Adrenal gland (tissue), 12 donors: ENCODE measurements around the gene FIGNL2. TPM values are rescaled to one million over a fixed set of nuclear protein-coding genes. Genes with fewer than 3 reads are reported as not detected.

Experiments used
- DNase-seq, 7 donors: peaks; one replicate each; pipeline ENCODE4 v3.0.0-alpha.2; 2019 to 2020
- H3K27ac ChIP-seq, 5 donors: fragments of 200-600 bp; sonication (generic) in 4 of 5; 1 replicate in 3 of 5; 2 replicates in 2 of 5; pipeline versions ENCODE4 v1.5.1 to v1.8.0; 2016 to 2020; ENCODE audit warnings: mild to moderate bottlenecking in 1 of 5
- H3K27me3 ChIP-seq: fragments of 200-600 bp; 2 replicates; pipeline ENCODE4 v1.8.0; 2021
- H3K36me3 ChIP-seq, 2 donors: fragments of 200-600 bp; replicated peaks in 1 of 2; 1 replicate in 1 of 2; 2 replicates in 1 of 2; pipeline versions ENCODE4 v1.5.1 to v1.8.0; 2018 to 2022
- H3K4me1 ChIP-seq, 2 donors: fragments of 200-600 bp; replicated peaks in 1 of 2; 1 replicate in 1 of 2; 2 replicates in 1 of 2; pipeline versions ENCODE4 v1.5.1 to v1.8.0; 2018 to 2021
- H3K4me3 ChIP-seq, 4 donors: fragments of 200-600 bp; sonication (generic) in 3 of 4; one replicate each; pipeline ENCODE4 v1.5.1; 2016 to 2018
- H3K9me3 ChIP-seq, 3 donors: fragments of 200-600 bp; sonication (generic) in 1 of 3; replicated peaks in 1 of 3; 1 replicate in 2 of 3; 2 replicates in 1 of 3; pipeline versions ENCODE4 v1.5.1 to v1.8.0; 2016 to 2021
- CTCF ChIP-seq, 6 experiments: fragments of 450-650 bp in 4 of 6; fragments of 200-600 bp in 2 of 6; sonication (generic) in 1 of 6; IDR thresholded peaks; 1 replicate in 5 of 6; 2 replicates in 1 of 6; pipeline versions ENCODE4 v1.5.1 to v1.8.0; 2016 to 2021; ENCODE audit warnings: antibody characterized with exemption in 6 of 6, mild to moderate bottlenecking in 2 of 6, moderate library complexity in 1 of 6
- POLR2A ChIP-seq, 2 donors: fragments of 450-650 bp; IDR thresholded peaks; one replicate each; pipeline ENCODE4 v1.6.1; 2017; ENCODE audit warnings: antibody characterized with exemption in 2 of 2, mild to moderate bottlenecking in 2 of 2, moderate library complexity in 1 of 2
- WGBS, 4 donors: extraction: QIAGEN DNeasy Blood & Tissue Kit in 2 of 4; methylation state at CpG; one replicate each; pipeline versions ENCODE4 v1.1.5 to v1.1.7; 2013 to 2017; 5-methylcytosine and 5-hydroxymethylcytosine counted together
- intact Hi-C, 2 donors: fragments of 100-400 bp; cut with DNase I; formaldehyde crosslinking; loops; one replicate each; pipeline versions ENCODE4 v1.14.1 to v1.15.0; 2022 to 2023
- polyA plus RNA-seq, 3 donors: library from polyadenylated mRNA; stranded (reverse); fragments of 200-250 nt in 2 of 3; fragments of 350-450 nt in 1 of 3; fragmentation: Illumina TruSeq in 1 of 3; extraction: RNeasy Lipid Tissue Mini Kit (QIAGEN cat#74804) in 1 of 3; gene quantifications; one replicate each; pipeline ENCODE4 v1.2.3, GENCODE V29; 2013 to 2014
- total RNA-seq, 9 donors: library from RNA; depleted of rRNA in 4 of 9; stranded (reverse); fragments of >200 nt in 4 of 9; fragments of 120-200 nt in 1 of 9; fragmentation: NEBNext Ultra II Directional in 1 of 9; extraction: Animal tissue kit (Norgen Biotek cat#: 25700) in 1 of 9; gene quantifications; one replicate each; pipeline versions ENCODE4 v1.1.0 to v1.2.4, GENCODE V29; 2013 to 2023
- donor health status: healthy with polysubstance abuse.
- donor health status: Bipolar disorder and iron deficiency.
- donor health status: DM: yes; HTN: yes; CAD: no.
- donor health status: DM: no; HTN: no; CAD: no.
- donor health status: DM: no; HTN: no; CAD: no.
- donor health status: DM: yes; HTN: yes; CAD: no.

The FIGNL2 gene
- total and polyA plus RNA-seq, 12 donors = 0.04 to 0.32 (median 0.25) TPM; not detected in 1

GRCh38 chr12:51863363-51863932 lies 14.9 kb upstream of the FIGNL2 start:
- peaks cover 12% of the 10 kb centered on the region for H3K27me3 ChIP-seq
- DNase-seq = no peak

GRCh38 chr12:51862947-51863346 lies 14.4 kb upstream of the FIGNL2 start:
- WGBS, 4 donors = 81 to 95% (median 85%) methylated on average over 4 of the region's 4 CpGs

More at GRCh38 chr12:51863363-51863932, 14.9 kb upstream of the FIGNL2 start:
- TF ChIP-seq POLR2A (IDR thresholded peaks at IDR 0.05) = no peak
- TF ChIP-seq CTCF (IDR thresholded peaks at IDR 0.05) = no peak
- H3K4me3 ChIP-seq = peak overlapping the region in 1 of 4 donors; percentile 41
- no peaks in the 10 kb centered on the region for H3K9me3 ChIP-seq
- 49 to 55% (median 52%) methylated on average over 6 to 17 of the region's 17 CpGs for WGBS, 4 donors
- no peak overlapping the region for H3K27ac ChIP-seq
- peaks cover 0 to 9% of the 10 kb centered on the region in 2 donors for H3K4me1 ChIP-seq
- no peaks in the 10 kb centered on the region for H3K36me3 ChIP-seq
- intact Hi-C loops = no loop called here

GRCh38 chr12:51860986-51861385 lies 12.5 kb upstream of the FIGNL2 start:
- intact Hi-C loops = no loop called here
- Histone ChIP-seq H3K9me3 (no peaks in the 10 kb centered on the region), H3K27ac (no peak overlapping the region), H3K4me3 (no peak overlapping the region), H3K4me1 (peaks cover 0 to 9% of the 10 kb centered on the region in 2 donors), H3K27me3 (peaks cover 12% of the 10 kb centered on the region), H3K36me3 (no peaks in the 10 kb centered on the region)
- 85 to 96% (median 91%) methylated on average over 3 of the region's 3 CpGs for WGBS, 4 donors
- TF ChIP-seq CTCF (IDR thresholded peaks at IDR 0.05) (no peak), POLR2A (IDR thresholded peaks at IDR 0.05) (no peak)
- DNase-seq = no peak

More at GRCh38 chr12:51862947-51863346, 14.4 kb upstream of the FIGNL2 start:
- H3K4me3 ChIP-seq = no peak overlapping the region
- TF ChIP-seq CTCF (IDR thresholded peaks at IDR 0.05) (no peak), POLR2A (IDR thresholded peaks at IDR 0.05) (no peak)
- peaks cover 12% of the 10 kb centered on the region for H3K27me3 ChIP-seq
- H3K9me3 ChIP-seq = no peaks in the 10 kb centered on the region
- H3K36me3 ChIP-seq = no peaks in the 10 kb centered on the region
- DNase-seq = no peak
- intact Hi-C loops = no loop called here
- H3K4me1 ChIP-seq = peaks cover 0 to 9% of the 10 kb centered on the region in 2 donors
- H3K27ac ChIP-seq = no peak overlapping the region

GRCh38 chr12:51855586-51856428 lies 7.3 kb upstream of the FIGNL2 start:
- no peaks in the 10 kb centered on the region for H3K9me3 ChIP-seq
- H3K4me1 ChIP-seq = no peaks in the 10 kb centered on the region
- no peak overlapping the region for H3K27ac ChIP-seq
- H3K4me3 ChIP-seq = peak overlapping the region in 1 of 4 donors; percentile 21
- 22 to 43% (median 35%) methylated on average over 9 to 21 of the region's 21 CpGs for WGBS, 4 donors
- intact Hi-C loops = no loop called here
- no peaks in the 10 kb centered on the region for H3K36me3 ChIP-seq
- DNase-seq = peak in 1 of 7 donors; percentile 25
- TF ChIP-seq POLR2A (IDR thresholded peaks at IDR 0.05) (no peak), CTCF (IDR thresholded peaks at IDR 0.05) (no peak)
- H3K27me3 ChIP-seq = no peaks in the 10 kb centered on the region
